ENCODE measurements around the gene XPNPEP3.

DNA sequence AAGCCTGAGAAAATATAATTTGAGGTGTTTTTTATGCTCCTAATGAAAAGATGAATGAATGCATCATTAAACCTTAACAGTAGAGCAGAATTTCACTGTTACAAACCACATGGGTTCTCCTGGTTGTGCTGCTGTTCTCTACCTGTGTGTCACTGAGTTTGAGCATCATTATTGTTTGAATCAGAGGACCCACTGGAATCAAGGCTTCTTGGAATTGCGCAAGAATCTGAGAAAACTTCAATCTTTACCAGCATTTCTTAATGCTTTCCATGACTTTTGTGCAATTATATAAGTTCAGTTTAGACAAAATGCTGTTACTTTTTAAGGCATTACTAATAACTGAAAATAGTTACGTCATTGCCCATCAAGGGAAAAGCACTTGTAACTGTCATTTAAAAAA, 75.4 kb downstream of the XPNPEP3 start:
- no peak for TF ChIP-seq POLR2AphosphoS5 (IDR thresholded peaks at IDR 0.05; ENCODE audit: low read depth, low read length)
- TF ChIP-seq, protein P1, sequence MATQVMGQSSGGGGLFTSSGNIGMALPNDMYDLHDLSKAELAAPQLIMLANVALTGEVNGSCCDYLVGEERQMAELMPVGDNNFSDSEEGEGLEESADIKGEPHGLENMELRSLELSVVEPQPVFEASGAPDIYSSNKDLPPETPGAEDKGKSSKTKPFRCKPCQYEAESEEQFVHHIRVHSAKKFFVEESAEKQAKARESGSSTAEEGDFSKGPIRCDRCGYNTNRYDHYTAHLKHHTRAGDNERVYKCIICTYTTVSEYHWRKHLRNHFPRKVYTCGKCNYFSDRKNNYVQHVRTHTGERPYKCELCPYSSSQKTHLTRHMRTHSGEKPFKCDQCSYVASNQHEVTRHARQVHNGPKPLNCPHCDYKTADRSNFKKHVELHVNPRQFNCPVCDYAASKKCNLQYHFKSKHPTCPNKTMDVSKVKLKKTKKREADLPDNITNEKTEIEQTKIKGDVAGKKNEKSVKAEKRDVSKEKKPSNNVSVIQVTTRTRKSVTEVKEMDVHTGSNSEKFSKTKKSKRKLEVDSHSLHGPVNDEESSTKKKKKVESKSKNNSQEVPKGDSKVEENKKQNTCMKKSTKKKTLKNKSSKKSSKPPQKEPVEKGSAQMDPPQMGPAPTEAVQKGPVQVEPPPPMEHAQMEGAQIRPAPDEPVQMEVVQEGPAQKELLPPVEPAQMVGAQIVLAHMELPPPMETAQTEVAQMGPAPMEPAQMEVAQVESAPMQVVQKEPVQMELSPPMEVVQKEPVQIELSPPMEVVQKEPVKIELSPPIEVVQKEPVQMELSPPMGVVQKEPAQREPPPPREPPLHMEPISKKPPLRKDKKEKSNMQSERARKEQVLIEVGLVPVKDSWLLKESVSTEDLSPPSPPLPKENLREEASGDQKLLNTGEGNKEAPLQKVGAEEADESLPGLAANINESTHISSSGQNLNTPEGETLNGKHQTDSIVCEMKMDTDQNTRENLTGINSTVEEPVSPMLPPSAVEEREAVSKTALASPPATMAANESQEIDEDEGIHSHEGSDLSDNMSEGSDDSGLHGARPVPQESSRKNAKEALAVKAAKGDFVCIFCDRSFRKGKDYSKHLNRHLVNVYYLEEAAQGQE (IDR thresholded peaks at IDR 0.05; ENCODE audit: insufficient read depth in 1 of 2, low read depth in 2 of 2, low read length in 2 of 2) = no peak
- no peak for TF ChIP-seq TAF1 (IDR thresholded peaks at IDR 0.05; ENCODE audit: borderline replicate concordance, insufficient read depth, low read length)
- TF ChIP-seq SIN3A (IDR thresholded peaks at IDR 0.05; ENCODE audit: borderline replicate concordance, insufficient read depth, low read length) = no peak
- TF ChIP-seq FOXP2 (optimal IDR thresholded peaks at IDR 0.05; ENCODE audit: borderline replicate concordance, extremely low read depth, extremely low read length, insufficient read depth) = no peak
